HepG2 (cell line): ENCODE data around the gene PEAK1. TPM values are rescaled to one million over a fixed set of nuclear protein-coding genes. Genes with fewer than 3 reads are reported as not detected.

Experiments
- DR1 ChIP-seq: sonication (generic); formaldehyde crosslinking; IDR thresholded peaks from 2 replicates; pipeline ENCODE4 v1.8.0; 2021; ENCODE audit warnings: mild to moderate bottlenecking, missing genetic modification reagents, inconsistent platforms
- FOXA3 ChIP-seq: IDR thresholded peaks from 2 replicates; pipeline ENCODE4 v1.6.1; 2016; ENCODE audit warnings: missing genetic modification reagents, missing compliant biosample characterization
- HCFC1 ChIP-seq: fragments of 150-350 bp; IDR thresholded peaks from 2 replicates; pipeline ENCODE4 v1.6.1; 2014; ENCODE audit warnings: low read depth, low read length
- IKZF1 ChIP-seq: fragments of 450-650 bp; IDR thresholded peaks from 2 replicates; pipeline ENCODE4 v1.7.1; 2016
- MTA1 ChIP-seq: sonication (generic); formaldehyde crosslinking; IDR thresholded peaks from 2 replicates; pipeline ENCODE4 v1.4.0; 2020; ENCODE audit warnings: missing genetic modification reagents, mild to moderate bottlenecking, borderline replicate concordance
- NFYC ChIP-seq: IDR thresholded peaks from 2 replicates; pipeline ENCODE4 v1.6.1; 2016; ENCODE audit warnings: missing genetic modification reagents, missing compliant biosample characterization
- PAXIP1 ChIP-seq: sonication (generic); formaldehyde crosslinking; conservative IDR thresholded peaks from 2 replicates; pipeline ENCODE4 v1.4.0; 2020; ENCODE audit warnings: mild to moderate bottlenecking, missing genetic modification reagents, moderate library complexity
- POLR2AphosphoS5 ChIP-seq: IDR thresholded peaks from 2 replicates; pipeline ENCODE4 v1.6.1; 2012; ENCODE audit warnings: low read depth, low read length
- SAP130 ChIP-seq: IDR thresholded peaks from 2 replicates; pipeline ENCODE4 v1.6.1; 2016; ENCODE audit warnings: low read depth
- SP1 ChIP-seq, 2 experiments: fragments of 450-650 bp in 1 of 2; sonication (generic) in 1 of 2; formaldehyde crosslinking in 1 of 2; IDR thresholded peaks; 2 replicates each; pipeline versions ENCODE4 v1.4.0 to v1.6.1; 2016 to 2020; ENCODE audit warnings: missing genetic modification reagents in 1 of 2
- SSRP1 ChIP-seq: IDR thresholded peaks from 2 replicates; pipeline ENCODE4 v1.6.1; 2016; ENCODE audit warnings: control low read depth
- TCF12 ChIP-seq, 2 experiments: fragments of 450-650 bp in 1 of 2; sonication (generic) in 1 of 2; formaldehyde crosslinking in 1 of 2; IDR thresholded peaks; 2 replicates each; pipeline versions ENCODE4 v1.6.1 to v1.8.0; 2017 to 2022; ENCODE audit warnings: antibody characterized with exemption in 1 of 2, mild to moderate bottlenecking in 1 of 2, missing genetic modification reagents in 1 of 2, moderate library complexity in 1 of 2
- TFE3 ChIP-seq: IDR thresholded peaks from 2 replicates; pipeline ENCODE4 v1.6.1; 2016
- THAP9 ChIP-seq: sonication (generic); formaldehyde crosslinking; IDR thresholded peaks from 2 replicates; pipeline ENCODE4; 2020; ENCODE audit warnings: missing genetic modification reagents, mild to moderate bottlenecking, borderline replicate concordance
- ZBTB7A ChIP-seq: sonication (generic); formaldehyde crosslinking; IDR thresholded peaks from 2 replicates; pipeline ENCODE4 v1.8.0; 2022; ENCODE audit warnings: mild to moderate bottlenecking, missing genetic modification reagents
- ZFX ChIP-seq: sonication (generic); formaldehyde crosslinking; IDR thresholded peaks from 2 replicates; pipeline ENCODE4 v1.4.0; 2020; ENCODE audit warnings: mild to moderate bottlenecking, low read depth, missing genetic modification reagents, moderate library complexity
- ZNF143 ChIP-seq: sonication (generic); formaldehyde crosslinking; IDR thresholded peaks from 2 replicates; pipeline ENCODE4 v1.4.0; 2020; ENCODE audit warnings: missing genetic modification reagents
- ZNF639 ChIP-seq: conservative IDR thresholded peaks from 2 replicates; pipeline ENCODE4 v1.6.1; 2018; ENCODE audit warnings: missing genetic modification reagents
- polyA plus RNA-seq, 8 experiments: library from polyadenylated mRNA; depleted of rRNA in 3 of 8; stranded (reverse) in 7 of 8; unstranded in 1 of 8; fragments of >200 nt; fragmentation: Illumina TruSeq in 4 of 8; extraction: Trizol in 4 of 8; gene quantifications; 2 replicates each; pipeline versions ENCODE4 v1.2.1 to v1.2.3, GENCODE V29; 2011 to 2016; ENCODE audit warnings: low read depth in 4 of 8, missing spikeins in 1 of 8, mixed read lengths in 1 of 8; ENCODE audit not compliant: insufficient read depth in 1 of 8
- total RNA-seq, 5 experiments: library from RNA; depleted of rRNA; stranded (reverse); fragments of >200 nt; fragmentation: Illumina TruSeq; extraction: Trizol; gene quantifications; 2 replicates each; pipeline ENCODE4 v1.2.3, GENCODE V29; 2016; ENCODE audit warnings: low read depth in 1 of 5

Gene PEAK1
- total and polyA plus RNA-seq, 2 of the 13 experiments (the other 11 are each of a cell fraction or from before 2014, with no cell fraction given) = 6.0 to 6.6 TPM

GRCh38 chr15:77420610-77421369, 886 bp upstream of the PEAK1 start, which contains the start of gene HMG20A (continued):
- TF ChIP-seq POLR2AphosphoS5 = peak; percentile 88
- peak; percentile 87 for TF ChIP-seq ZFX (CRISPR knock-in tag)
- TF ChIP-seq ZBTB7A (CRISPR knock-in tag) = 0 out of 2 replicates have a peak, but pooled peaks have one; percentile 46
- TF ChIP-seq ZNF639 = 0 out of 2 replicates have a peak, but pooled peaks have one; percentile 24
- peak; percentile 81; the same call in 1 of the 2 replicates for TF ChIP-seq THAP9 (CRISPR knock-in tag)
- no peak for TF ChIP-seq TCF12 (IDR thresholded peaks at IDR 0.05)
- TF ChIP-seq TCF12 (CRISPR knock-in tag; IDR thresholded peaks at IDR 0.05) = 0 out of 2 replicates have a peak, but pooled peaks have one; percentile 18
- no peak for TF ChIP-seq IKZF1
- TF ChIP-seq SAP130 (CRISPR knock-in tag) = peak; percentile 55; the same call in 1 of the 2 replicates
- TF ChIP-seq SP1 (IDR thresholded peaks at IDR 0.05) = no peak
- 0 out of 2 replicates have a peak, but pooled peaks have one; percentile 41 for TF ChIP-seq SP1 (CRISPR knock-in tag; IDR thresholded peaks at IDR 0.05)
- 0 out of 2 replicates have a peak, but pooled peaks have one; percentile 7 for TF ChIP-seq FOXA3 (CRISPR knock-in tag)
- TF ChIP-seq ZNF143 (CRISPR knock-in tag) = peak; percentile 91
- TF ChIP-seq MTA1 (CRISPR knock-in tag) = peak; percentile 83; the same call in 1 of the 2 replicates
- peak; percentile 67; the same call in 1 of the 2 replicates for TF ChIP-seq SSRP1 (CRISPR knock-in tag)
- TF ChIP-seq PAXIP1 (CRISPR knock-in tag) = peak; percentile 45
- TF ChIP-seq NFYC (CRISPR knock-in tag) = peak; percentile 14; the same call in 1 of the 2 replicates
- TF ChIP-seq TFE3 (CRISPR knock-in tag) = no peak
- TF ChIP-seq DR1 (CRISPR knock-in tag) = no peak
- peak; percentile 78 for TF ChIP-seq HCFC1
